Choroid plexus epithelial cell (primary cell): ENCODE measurements around the gene RPS19BP1.

Source experiments
- DNase-seq: peaks from one replicate; pipeline ENCODE4 v3.0.0-alpha.2; 2010; ENCODE audit warnings: low read depth
- H3K4me3 ChIP-seq: 2 replicates; pipeline ENCODE4 v1.5.1; 2011; ENCODE audit warnings: low read depth, mild to moderate bottlenecking, control low read depth, low read length, moderate library complexity
- CTCF ChIP-seq: conservative IDR thresholded peaks from 2 replicates; pipeline ENCODE4 v1.5.1; 2011; ENCODE audit warnings: low read depth, mild to moderate bottlenecking, control low read depth, inconsistent platforms, low read length, moderate library complexity

Gene RPS19BP1

GRCh38 chr22:39576027-39576426, 43.5 kb upstream of the RPS19BP1 start:
- no peak overlapping the region for H3K4me3 ChIP-seq
- DNase-seq: no peak
- no peak for TF ChIP-seq CTCF

- no peak for TF ChIP-seq CTCF
- DNase-seq: no peak
- H3K4me3 ChIP-seq: no peak overlapping the region
Measured at GRCh38 chr22:39575552-39575825, 42.9 kb upstream of the RPS19BP1 start.

GRCh38 chr22:39574779-39575551, 42.4 kb upstream of the RPS19BP1 start:
- no peak for TF ChIP-seq CTCF
- peak; percentile 84 for DNase-seq
- no peak overlapping the region for H3K4me3 ChIP-seq

- no peak for TF ChIP-seq CTCF
- no peak for DNase-seq
- no peak overlapping the region for H3K4me3 ChIP-seq
Measured at GRCh38 chr22:39571538-39571937, 39.0 kb upstream of the RPS19BP1 start.

GRCh38 chr22:39570665-39571064, 38.1 kb upstream of the RPS19BP1 start, which contains the start of gene CACNA1I:
Gene CACNA1I, plus strand, starts transcription at chr22:39570753. Its CDS starts 0 bp downstream, at chr22:39570753.
- no peak for DNase-seq
- TF ChIP-seq CTCF: no peak

GRCh38 chr22:39570226-39570625, 37.7 kb upstream of the RPS19BP1 start:
- no peak overlapping the region for H3K4me3 ChIP-seq
- no peak for DNase-seq
- no peak for TF ChIP-seq CTCF

More at GRCh38 chr22:39570665-39571064, 38.1 kb upstream of the RPS19BP1 start, which contains the start of gene CACNA1I:
- H3K4me3 ChIP-seq: no peak within 1 kb of the TSS

- no peak for DNase-seq
- no peak for TF ChIP-seq CTCF
- no peak overlapping the region for H3K4me3 ChIP-seq
Measured at GRCh38 chr22:39569066-39569465, 36.5 kb upstream of the RPS19BP1 start.
